CD4-positive, alpha-beta T cell treated with Interleukin-15 for 1 hour (primary cell): ENCODE data around the gene GFRA1.

ENCODE experiments used
- DNase-seq: peaks from one replicate; pipeline ENCODE4 v3.0.0-alpha.2; 2020

GFRA1 gene

DNA sequence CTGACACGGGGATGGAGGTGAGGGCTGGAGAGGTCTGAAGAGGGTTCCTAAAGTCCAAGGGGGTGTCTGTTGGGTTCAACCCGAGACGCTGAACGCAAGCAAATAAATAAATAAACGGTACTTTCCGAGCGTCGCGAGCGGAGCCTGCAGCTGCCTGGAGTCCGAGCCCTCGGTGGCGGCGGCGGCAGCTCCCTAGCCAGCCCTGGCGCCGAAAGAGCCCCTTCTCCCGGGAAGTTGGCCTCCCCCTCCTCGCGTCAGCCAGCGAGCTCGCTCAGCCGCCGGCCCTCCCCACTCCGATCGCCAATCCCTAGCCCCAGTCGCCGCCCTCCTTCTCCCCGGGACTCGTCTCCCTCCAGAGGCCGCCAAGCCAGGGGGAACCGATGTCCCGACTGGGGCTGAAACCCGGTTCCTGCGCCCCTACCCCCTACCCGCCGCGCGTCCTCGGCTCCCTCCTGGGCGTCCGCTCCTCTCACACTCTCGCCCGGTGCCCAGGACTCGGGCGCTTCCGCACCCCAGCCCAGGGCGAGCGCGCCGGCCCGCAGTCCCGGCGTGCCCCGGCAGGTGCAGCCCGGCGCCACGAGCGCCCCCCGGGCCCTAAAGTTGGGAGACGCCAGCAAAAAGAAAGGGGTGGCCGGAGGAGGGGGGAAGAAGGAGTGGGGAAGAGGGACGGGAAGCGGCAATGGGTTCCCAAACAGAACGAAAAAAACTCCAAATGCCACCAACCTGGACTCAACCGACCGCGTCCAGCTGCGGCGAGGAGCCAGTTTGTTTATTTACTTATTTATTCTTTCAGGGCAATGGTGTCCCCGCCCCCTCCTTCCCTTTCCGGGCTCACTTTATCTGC, at the start of gene GFRA1:
Gene GFRA1 (minus strand): TSS at position 767 of the 844 bp plus-strand sequence. CDS start 1,177 bp downstream, outside the sequence.
- no peak for DNase-seq

- DNase-seq, result no peak
Measured at GRCh38 chr10:116316503-116316902, 43.5 kb upstream of the GFRA1 start.

GRCh38 chr10:116312548-116312947, 39.5 kb upstream of the GFRA1 start:
- no peak for DNase-seq

GRCh38 chr10:116311706-116312490, 38.9 kb upstream of the GFRA1 start:
- no peak for DNase-seq

GRCh38 chr10:116311016-116311415, 38.0 kb upstream of the GFRA1 start:
- no peak for DNase-seq

DNA sequence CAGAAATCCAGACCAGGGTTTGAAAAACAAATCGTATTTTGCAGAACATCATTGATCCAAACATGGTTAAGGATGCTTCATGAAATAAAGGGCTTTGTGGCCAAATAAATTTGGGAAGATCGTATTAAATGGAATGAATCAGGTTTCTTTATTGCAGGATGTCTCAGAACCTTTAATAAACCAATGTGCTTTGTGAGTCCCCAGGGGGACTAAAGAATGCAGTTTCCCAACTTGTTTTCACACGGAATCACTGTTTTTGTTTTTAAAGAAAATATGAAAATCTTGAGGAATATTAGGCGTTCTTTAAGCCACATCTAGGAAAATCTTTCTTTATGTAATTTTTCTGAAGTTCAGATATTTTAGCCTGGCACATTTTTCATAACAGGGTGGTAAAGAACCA, 34.4 kb upstream of the GFRA1 start:
- DNase-seq, result no peak

- no peak for DNase-seq
Measured at GRCh38 chr10:116306847-116307246, 33.8 kb upstream of the GFRA1 start.

- no peak for DNase-seq
Measured at GRCh38 chr10:116304923-116305322, 31.9 kb upstream of the GFRA1 start.

DNA sequence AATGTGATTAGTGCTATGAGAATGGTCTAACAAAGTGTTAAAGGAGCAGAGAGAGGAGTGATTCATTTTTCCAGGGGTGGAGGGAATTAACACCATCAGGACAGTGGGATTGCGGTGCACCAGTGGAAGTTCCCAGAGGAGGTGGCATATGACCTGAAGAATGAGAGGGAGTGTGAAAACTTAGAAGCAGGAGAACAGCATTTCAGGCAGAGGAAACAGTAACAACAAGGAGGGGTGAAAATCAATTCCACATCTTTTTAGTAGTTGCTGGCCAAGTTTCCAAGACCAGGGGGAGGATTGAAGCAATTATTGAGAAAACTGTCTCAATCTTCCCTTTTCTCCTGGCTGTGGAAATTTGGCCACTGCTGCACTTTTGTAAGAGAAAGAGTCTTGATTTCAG, 27.5 kb upstream of the GFRA1 start:
- DNase-seq, result no peak

- no peak for DNase-seq
Measured at GRCh38 chr10:116298586-116298985, 25.6 kb upstream of the GFRA1 start.

- DNase-seq, result no peak
Measured at GRCh38 chr10:116296291-116296721, 23.3 kb upstream of the GFRA1 start.

- no peak for DNase-seq
Measured at GRCh38 chr10:116292493-116292892, 19.5 kb upstream of the GFRA1 start.

DNA sequence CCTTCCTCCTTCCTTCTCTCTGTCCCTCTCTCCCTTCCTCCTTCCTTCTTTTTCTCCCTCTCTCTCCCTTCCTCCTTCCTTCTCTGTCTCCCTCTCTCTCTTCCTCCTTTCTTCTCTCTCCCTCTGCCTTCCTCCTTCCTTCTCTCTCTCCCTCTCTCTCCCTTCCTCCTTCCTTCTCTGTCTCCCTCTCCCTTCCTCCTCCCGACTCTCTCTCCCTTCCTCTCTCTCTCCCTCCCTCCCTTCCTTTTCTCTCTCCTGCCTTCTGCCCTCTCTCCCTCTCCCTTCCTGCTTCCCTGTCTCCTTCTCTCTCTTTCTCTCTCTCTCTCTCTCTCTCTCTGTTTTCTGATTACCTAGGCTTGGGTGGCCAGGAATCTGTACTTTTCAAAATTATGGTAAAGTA, 16.6 kb upstream of the GFRA1 start:
- DNase-seq, result no peak

DNA sequence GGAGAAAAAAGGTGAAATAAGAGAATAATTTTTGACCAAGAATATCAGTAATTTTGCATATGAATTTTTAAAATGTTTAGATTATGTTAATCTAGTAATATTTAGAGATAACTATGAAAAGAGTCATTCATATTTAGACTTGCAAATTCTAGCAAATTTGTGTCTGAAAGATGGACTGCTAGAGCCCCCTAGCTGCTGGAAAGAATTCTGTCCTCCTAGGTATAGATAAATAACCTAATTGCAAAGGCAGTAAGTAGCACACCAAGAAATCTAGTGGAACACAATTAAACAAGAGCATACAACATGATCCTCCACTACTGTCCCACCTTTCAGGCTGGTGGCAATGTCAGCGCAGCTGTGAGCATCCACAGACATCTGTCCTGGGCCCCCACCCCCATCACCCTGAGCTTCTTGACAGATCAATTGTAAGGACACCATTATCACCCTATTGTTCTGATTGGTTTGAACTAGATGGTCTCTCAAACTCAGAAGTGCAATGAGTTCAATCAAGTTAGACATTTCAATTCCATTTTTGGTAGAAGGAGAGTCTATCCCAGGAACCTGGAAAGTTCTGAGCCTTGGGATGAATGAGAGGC, 15.0 kb upstream of the GFRA1 start:
- no peak for DNase-seq

DNA sequence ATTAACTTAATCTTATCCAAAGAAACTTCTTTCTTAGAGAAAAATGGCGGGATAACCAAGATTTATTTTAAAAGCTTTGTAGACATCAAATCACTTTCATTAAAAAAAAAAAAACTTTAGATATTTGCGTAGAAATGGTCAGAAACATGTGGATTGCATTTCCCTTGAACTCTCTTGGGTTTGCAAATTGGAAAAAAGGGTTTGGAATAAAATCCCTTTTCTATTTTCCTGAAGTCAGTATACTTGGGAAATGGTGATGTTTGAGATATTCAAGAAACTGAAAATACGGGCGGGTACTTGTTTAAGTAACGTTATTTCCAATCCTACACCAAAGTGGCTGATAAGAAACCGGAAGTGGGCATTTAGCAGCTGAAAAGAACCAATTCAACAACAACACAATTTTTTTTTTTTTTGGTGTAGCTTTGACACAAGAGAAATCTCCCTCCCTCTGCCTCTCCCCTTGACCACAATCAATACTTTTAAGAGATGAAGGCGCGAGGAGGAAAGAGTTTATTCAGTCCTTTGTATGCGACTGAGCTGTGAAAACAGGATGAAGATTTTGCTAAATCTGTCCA, 13.7 kb upstream of the GFRA1 start:
- no peak for DNase-seq

DNA sequence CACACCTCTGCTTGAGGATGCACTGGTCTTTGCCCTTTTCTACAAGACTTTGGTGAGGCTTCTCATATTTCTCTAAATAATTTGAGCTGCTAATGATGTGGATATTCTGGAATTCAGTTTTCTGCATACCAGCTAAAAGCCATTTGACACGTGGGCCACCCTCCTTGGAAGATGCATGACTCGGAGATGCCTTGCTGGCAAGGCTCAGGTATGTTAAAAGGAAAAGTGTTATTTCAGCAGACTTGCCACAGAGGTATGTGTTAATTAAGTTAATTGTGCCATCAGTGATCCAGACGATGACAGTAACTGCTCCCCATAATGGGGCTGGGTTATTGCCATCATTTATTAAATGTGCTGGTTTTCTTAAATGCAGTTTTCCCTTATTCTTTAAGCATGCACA, 8.8 kb upstream of the GFRA1 start:
- DNase-seq, result no peak

- DNase-seq, result no peak
Measured at GRCh38 chr10:116278846-116279245, 5.8 kb upstream of the GFRA1 start.

DNA sequence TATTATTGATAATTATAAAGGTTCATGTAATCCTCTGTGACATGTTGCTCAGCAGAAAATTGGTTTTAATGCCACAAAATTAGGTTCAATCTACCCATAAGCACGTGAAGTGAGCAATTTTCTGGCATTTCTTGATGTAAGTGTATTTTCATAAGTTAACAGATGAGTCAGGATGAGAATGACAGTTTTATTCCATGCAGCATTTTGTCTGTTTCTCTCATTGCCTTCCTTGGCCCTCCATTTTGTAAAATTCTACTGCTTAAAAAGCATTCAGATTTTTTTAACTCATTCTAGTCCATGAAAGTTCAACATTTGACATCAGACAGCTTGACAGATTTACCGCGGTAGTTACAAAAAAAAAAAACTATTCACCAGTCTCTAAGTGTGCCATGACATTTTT, 4.0 kb upstream of the GFRA1 start:
- no peak for DNase-seq

GRCh38 chr10:116274064-116274904, 1.3 kb upstream of the GFRA1 start:
- no peak for DNase-seq

DNA sequence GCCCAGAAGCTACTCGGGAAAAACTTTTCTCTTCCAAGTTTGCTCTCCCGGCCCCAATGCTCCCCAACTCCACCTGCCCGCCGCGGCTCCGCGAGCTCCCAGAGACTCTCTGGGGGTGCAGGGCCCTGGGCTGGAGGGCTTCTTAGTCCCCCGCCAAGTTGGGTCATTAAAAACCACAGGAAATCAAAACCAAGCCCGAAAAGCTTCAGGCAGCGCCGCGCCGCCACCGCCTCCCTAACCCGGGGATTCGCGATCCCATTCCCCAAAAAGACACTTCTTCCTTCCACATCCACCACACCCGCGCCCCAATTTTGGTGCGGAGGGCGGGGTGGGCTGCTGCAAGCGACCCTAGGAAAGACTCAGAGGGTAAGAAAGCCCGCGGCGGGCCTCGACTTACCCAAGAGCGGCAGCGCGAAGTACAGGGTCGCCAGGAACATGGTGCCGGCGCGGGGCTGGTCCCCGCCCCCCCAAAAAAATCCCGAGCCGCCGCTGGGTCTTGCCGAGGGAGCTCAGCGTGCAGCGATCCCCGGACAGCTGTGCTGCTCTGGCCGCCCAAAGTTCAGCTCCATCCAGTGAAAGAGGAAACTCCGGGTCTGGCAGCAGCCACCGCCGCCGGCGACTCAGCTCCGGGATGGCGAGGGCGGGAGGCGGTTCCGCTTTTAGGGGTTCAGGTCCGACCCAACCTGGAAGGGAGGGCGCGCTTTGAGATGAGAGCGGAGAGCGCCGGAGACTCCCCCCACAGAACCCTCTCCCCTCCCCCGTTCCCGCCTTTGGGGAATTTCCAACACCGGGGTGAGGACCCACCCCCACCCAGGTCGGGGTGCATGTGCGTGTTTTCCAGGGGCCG, 1.2 kb downstream of the GFRA1 start:
- DNase-seq, result no peak
